HG03108 (cell line): ENCODE data around the gene ACSL1.
A peak's percentile ranks its signal among the peaks of the same experiment; 100 is the strongest.

ENCODE experiments used
- ATAC-seq: cut with Tn5 transposase; IDR thresholded peaks from one replicate; pipeline ENCODE4 v1.9.1; 2021; ENCODE audit warnings: moderate library complexity; ENCODE audit not compliant: unreplicated experiment

The ACSL1 gene

DNA sequence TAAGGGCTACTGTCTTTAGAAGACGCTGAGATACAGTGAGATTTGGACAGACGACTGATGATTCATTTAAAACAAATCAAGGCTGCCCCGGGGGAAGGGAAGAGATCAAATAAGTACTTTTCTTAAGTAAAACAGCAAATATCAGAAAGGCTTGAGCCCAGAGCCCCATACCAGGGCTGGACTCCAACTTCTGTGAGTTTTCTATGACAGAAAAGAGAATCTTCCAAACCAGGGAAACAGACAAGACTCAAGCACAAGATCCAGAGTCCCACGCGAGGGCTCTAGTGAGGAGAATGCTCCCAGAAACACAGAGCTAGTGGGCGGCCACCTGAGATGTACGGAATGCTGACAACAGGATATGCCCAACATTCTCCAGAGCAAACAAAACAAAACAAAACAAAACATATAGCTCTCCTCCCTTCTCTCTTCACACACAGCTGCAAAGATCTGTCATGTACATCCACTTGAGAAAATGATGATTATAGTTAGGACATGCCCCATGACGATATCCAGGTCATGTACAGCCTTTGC, 13.1 kb downstream of the ACSL1 start:
- ATAC-seq, result no peak

DNA sequence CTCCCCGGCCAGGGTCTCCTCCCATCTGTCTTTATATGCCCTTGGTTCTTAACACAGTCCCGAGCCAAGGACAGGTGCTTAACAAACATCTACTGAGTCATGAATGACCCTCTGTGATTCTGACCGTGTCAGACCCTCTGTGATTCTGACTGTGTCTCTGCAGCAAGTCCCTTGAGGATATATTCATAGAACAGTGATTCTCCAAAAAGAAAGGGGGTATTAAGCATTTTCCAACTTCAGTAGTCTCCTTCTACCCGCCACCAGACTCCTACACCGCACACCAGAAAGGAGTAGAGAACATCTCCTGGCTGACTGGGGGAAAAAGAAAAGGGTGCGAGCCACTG, 13.6 kb downstream of the ACSL1 start:
- ATAC-seq, result no peak

DNA sequence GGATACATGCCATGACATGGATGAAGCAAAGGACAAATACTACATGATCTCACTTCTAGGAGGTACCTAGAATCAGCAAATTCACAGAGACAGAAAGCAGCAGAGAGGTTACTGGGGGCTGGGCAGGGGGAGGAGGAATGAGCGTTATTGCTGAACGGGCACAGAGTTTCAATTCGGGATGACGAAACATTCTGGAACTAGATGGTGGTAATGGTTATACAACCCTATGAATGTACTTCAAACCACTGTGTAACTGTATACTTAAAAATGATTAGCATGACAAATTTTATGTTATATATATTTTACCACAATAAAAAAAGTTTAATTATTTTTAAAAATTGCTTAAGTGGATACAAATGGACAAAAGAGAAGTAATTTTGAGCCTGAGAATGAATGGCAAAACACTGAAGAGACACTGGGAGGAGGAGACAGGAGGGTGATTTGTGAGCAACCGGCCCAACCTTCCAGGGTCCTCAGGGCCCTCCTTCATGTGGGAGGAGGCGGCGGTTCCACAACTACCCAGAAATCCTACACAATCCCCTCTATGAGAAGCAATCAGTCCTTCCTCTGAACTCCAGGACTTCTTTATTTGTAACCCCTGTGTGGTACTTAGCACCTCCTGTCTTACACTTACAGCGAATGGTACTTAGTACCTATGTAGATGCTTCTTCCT, 14.1 kb downstream of the ACSL1 start:
- ATAC-seq, result no peak

DNA sequence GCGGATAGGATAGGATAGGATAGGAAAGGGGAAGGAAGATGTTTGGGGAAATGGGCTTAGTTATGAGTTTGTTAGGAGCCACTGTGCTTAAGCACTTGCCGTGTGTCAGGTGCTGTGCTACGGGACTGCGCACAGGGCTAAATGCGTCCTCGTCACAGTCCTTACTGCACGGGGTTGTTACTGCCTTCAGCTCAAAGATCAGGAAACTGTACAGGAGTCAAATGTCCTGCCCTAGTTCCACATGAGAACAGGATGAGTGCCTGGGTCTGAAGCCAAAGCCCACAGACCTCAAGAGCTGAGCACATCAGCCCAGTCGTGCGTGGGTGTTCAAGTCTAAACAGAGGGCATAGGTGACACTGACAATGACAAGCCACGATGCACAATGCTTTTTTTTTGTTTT, 15.0 kb downstream of the ACSL1 start:
- ATAC-seq, result no peak

DNA sequence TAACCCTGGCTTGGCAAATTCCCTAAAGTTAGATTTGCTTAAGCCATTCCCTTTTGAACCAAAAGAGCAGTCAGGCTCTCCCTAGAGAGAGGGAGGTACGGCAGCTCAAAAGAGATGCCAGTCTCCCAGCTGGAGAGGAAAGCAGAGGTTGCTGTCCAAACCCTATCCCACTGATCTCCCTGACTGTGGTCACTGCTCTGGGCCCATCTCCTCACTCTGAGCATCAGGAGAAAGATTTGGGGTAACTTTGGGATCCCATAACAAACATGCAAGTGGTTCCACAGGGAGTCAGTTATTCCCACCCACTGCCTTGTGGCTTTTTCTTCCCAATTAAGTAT, 17.1 kb downstream of the ACSL1 start:
- ATAC-seq, result no peak

DNA sequence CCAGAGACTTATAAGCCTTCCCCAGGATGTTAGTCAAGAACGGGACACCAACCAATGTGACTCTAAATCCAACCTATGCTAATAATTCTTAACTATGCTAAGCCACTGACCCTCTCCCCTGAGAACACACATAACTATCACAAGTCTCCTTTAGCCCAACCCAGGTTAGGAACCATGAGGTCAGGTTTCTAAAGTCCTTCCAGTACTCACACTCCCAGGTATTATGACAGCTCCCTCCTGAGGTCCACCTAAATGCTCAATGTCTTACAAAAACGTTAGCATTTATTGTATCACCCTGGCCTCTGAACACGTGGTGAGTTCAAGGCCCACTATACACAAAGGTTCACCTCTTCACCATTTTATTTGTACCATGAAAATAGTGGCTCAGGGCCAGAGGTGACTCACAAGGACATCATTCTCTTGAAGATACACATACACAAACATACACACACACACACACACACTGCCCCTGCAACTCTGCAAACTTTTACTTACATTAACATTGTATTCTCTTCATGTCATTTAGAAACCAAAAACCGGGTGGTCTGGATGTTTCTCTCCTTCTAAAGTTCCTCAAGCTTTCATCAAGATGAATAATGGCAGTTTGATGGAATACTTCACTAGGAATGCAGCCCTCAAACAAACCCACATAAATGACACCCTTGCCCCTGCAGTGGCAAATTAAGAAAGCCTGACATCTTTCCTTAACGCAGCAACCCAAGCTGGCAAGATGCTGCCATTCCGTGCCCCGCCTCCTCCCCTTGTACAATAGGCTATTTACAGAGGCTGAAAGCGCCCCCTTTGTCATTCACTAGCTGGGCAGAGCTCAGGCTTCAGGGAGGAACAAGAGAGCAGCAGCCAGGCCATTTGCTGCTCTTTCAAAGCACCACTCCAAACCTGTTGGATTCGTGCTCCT, 17.7 kb downstream of the ACSL1 start:
- no peak for ATAC-seq

DNA sequence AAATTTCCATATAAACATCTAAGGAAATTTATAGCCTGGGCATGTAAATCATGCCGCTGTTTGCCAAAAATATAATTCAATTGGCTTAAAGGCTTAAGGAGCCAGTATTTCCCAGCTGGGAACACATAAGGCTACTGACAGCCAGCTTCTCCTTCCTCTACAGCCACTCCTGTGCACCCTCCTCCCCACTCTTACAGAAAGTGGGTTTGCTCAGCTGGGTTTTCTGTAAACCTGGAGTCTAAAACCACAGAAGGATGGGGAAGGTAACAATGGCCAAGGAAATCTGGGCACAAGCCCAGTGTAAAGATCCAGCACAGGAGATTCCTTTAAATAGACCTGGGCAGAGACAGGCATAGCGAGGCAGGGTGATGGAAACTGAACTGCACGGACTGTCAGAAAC, 18.5 kb downstream of the ACSL1 start:
- ATAC-seq, result no peak

DNA sequence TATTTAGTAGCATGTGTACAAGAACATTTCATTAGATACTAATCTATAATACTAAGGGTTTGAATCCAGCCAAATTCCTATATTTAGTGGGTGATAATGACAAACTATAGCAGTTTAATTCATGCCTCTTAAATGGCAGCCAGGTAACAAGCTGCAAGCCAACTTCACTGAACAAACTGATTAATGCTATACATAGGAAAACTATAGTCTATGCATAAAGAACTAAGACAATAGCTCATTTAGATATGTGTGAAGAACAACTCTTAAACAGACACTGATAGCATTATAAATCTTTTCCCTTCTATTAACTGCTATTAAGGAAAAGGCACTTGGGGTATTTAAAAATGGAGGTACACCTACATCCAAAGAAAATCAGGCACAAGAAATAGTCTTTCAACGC, 19.1 kb downstream of the ACSL1 start:
- no peak for ATAC-seq

DNA sequence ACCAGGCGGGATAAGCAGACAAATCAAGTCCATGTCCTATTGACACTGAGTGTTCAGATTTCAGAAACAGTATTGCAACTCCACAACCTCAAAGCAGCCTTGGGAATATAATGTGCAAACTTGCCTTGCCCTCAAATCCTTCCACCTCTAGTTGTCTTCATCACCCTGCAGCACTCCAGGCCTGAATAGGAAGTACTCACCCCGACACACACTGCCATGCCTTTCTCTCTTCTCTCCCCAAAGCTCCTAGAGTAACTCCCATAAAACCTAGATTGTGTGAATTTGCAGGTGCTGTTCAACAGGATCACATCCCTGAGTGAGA, 19.6 kb downstream of the ACSL1 start:
- ATAC-seq, result no peak

DNA sequence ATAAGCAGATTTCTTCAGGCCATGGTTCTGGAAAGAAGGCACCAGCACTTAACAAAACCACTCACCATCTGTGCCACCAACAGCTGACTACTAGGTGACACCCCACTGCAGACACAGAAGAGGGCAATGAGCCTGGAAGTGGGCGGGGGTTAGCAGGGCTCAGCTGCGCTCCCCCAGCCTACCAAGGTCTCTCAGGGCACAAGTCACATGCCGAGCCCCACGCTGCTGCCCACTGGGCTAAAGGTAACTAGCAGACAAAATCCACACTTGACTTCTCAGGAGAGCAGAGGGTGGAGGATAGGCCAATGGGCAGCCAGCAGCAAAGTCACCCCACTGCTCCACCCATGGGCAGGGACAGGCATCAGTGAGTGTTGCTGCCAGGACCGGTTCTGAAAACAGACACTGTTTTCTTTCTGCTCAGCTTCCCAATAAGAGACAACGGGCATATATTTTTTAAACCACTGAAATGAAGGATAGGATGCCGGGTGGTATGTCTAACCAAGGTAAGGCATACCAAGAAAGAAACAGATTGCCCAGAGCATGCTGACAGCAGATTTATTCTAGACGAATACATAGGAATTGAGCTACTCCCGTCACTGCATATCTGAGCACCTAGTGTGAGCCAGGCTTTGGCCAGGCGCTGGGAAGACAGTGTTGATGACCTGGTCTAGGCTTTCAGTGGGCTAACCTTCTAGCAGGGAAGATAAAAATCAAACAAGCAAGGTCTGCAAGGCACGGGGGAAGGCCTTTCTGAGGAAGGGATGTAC, 20.1 kb downstream of the ACSL1 start:
- ATAC-seq, result peak; percentile 50

DNA sequence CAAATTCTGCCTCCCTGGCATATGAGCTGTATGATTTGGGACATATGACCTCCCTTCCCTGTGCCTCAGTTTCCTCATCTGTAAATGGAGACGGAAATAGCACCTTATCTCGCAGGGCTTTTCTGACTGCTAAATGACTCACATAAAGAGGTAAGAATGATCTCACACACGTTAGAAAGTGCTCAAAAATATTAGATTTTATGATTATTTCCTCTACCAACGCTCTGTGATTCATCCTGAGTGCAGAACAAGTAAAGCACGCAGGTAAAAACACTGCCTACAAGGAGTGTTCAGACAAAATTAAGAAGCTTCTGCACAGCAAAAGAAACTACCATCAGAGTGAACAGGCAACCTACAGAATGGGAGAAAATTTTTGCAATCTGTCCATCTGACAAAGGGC, 21.1 kb downstream of the ACSL1 start:
- no peak for ATAC-seq

DNA sequence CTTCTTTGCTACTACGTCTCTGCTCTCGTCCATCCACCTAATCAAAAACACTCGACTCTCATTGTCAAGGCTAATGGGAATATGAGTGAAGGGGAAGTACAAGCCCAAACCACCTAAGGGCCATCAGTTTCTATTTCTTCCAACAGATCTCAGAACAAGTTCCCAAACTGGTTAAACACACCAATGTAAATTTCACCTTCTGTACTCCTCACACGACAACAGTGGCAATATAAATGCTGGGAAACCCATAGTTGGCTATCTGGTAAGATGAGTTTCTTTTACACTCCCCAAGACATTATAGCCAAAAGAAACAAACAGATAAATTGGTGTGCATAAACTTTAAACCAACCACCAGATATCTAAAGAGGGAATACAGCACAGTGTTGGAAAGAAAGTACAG, 21.9 kb downstream of the ACSL1 start:
- ATAC-seq, result no peak

DNA sequence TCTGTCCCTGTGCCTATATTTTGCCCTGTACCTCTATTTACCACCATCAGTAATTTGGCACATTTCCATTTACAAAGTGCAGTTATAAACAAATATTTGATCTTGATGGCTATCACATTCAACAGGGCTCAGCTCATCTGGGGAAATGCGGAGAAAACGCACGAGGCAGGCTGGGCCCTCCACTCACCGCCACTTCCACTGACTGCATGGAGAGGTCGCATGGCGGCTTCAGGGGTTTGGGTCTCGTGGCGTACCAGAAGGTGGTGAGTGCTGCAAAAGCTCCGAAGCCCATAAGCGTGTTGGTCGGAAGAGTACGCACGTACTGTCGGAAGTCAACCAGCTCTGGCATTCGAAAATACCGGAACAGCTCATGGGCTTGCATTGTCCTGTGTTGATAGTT, 22.6 kb downstream of the ACSL1 start:
- ATAC-seq, result no peak

DNA sequence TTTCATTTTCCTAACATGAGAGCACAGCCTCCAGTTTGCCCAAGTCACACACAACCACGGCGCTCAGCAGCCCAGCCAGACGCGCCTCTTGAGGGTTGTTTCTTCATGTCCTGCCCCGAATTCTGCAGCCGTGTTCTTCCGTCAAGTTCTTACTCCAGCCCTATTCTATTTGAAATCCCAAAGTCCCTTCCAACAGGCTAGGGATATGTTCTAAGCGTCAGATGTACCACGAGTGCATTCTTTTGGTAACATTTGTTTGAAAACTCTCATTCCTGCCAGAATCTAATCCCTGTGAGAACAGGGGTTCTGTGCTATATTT, 23.1 kb downstream of the ACSL1 start:
- no peak for ATAC-seq

DNA sequence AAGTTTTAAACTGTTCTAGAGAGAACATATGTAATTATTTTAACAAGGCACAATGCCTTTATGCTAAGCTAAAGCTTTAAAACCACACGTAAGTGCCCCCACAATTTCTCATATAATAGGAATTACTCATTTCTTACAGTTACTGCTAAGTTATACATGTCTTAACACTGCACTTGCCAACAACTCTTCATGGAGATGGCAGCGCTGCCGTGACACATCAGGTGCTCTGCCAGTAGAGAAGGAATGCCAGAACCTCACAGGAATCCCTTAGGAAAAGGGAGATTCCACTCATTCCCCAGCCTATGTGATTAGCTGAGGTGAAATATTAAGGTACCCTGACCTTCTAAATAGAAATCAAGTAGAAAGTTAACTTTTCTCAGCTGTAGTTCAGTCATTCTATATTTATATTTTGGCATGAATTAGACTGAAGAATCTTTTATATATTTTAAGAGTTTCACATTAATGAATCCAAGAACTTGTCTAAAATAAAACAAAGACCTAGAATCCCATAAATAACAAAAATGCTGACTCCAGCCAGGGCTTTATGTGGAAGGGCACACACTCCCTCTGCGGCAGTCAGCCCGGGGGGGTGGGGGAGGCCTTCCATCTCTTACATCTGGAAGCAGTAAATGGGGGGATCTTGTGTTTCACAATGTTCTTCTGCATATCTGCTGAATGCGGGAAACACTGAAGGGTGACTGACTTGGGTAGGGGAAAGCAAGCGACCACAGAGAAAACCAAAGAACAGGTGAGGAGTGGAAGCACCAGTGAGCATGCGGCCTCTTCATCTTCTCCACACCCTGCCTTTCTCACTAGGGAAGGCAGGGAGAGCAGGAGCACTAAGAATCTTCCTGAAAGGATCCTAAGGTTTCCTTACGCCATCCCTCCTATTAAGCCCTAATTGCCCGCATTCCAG, 23.7 kb downstream of the ACSL1 start:
- no peak for ATAC-seq

DNA sequence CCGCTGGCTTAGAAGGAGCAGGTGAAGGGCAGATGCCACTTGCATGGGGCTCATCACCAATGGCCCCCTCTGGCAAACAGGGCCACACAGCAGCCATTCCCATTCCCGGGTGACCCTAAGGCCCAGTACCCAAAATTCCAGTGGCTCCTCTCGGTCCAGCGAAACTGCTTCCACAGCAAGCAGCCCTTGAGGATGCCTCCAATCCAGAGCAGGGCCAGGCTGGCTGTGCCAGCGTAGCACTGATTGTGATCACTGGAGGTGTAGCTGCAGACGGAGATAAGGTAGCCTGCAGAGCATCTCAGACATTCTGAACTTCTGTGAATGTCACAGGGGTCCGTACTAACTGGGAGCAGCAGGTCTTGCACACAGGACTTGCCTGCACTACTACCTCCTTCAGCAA, 27.3 kb downstream of the ACSL1 start:
- no peak for ATAC-seq

DNA sequence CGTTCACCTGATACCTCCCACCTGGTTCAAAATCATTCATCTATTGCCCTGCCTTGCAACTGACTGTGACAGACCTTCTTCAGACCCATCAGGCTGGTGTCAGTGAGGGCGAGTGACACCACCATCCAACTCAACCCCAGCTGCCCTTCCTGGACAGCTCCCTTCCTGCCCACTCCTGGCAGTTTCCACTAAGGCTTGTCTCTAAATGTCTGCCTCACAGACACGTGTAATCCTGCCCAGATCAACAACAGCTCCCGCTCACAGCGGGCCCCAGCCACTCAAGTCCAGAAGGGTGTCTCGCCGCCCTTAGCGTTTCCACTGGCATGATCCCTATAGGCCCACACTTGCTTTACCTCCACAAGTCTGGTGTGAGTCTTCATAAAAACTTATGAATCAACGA, 28.9 kb downstream of the ACSL1 start:
- no peak for ATAC-seq

DNA sequence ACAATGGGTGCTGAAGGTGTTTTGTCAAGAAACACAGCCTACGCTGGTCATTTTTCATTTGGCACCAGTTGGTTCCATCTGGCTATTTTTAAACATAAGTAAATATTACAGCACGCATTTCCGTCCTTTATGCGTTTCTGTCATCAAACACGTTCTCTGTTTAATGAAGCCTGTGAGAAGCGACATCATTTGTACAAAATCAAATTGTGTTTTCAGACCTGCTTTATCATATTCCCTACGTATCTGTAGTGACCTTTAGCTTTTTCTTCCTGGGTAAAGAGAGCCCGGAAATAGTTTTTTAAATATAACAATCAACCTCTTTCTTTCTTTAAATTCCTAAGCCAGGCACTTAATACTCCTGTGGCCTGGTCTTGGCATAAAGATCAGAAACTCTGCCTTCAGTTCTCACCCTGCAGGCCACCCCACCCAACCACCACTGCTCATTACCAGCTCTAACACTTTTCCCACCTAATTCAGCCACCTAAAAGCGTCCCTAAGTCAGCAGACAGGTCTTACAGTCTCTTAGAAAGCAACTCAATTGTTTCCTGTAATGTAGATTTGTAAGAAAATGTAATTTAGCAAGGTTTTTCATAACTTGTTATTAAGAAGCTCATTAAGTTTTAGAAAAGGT, 30.4 kb downstream of the ACSL1 start:
- no peak for ATAC-seq

DNA sequence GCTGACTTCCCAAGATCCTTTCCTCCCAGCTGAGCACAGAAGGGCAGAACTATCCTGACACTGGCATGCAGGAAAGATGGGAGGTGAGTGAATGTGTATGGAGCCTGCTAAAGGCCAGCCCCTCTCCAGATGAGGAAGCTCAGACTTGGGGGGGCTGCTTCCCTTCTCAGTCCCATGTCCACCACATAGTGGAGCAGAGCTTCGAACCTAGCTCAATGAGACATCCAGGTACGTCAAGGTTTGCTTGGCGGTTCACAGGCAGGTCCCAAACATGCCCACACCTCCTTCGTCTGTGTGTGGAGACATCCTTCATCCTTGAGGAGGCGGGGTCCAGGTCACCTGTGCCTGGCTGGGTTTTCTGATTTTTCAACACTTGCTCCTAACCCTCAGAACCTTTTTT, 31.3 kb downstream of the ACSL1 start:
- no peak for ATAC-seq

DNA sequence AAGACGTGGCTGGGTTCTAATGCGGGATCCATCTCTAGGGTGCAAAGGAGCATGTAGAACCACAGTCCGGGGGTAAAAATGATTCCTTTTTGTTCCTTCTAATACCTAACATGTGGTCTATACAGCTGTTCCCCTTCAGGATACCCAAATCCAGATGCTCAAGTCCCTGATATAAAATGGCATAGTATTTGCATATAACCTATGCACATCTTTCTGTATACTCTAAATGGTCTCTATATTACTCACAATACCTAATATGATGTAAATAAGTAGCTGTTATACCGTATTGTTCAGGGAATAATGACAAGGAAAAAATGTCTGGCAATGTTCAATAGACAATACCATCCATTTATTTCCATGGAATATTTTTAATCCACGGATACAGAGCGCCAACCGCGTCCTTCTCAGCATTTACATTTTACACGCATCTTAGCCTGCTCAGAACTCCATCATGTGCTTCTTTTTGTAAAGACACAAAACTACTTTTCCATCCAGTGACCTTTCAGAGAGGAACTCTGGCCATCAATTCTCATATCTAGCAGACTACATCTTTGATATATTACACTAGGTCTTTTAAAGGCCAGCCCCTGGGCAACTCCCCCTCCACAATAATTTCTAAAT, 31.9 kb downstream of the ACSL1 start:
- no peak for ATAC-seq
